Jurkat, Clone E6-1 (cell line): ENCODE data around the gene ZNF469.
"Not testable (repeated sequence)": the region's sequence is repeated elsewhere in the genome, so short reads cannot be mapped to it uniquely, and the experiment has no call there.

Source experiments
- DNase-seq: peaks from one replicate; pipeline ENCODE4 v3.0.0-alpha.2; 2011; ENCODE audit warnings: low read depth, low spot score
- H3K4me3 ChIP-seq: 2 replicates; pipeline ENCODE4 v1.5.1; 2011; ENCODE audit warnings: mild to moderate bottlenecking, low read length, control low read depth, moderate library complexity

Gene ZNF469

DNA sequence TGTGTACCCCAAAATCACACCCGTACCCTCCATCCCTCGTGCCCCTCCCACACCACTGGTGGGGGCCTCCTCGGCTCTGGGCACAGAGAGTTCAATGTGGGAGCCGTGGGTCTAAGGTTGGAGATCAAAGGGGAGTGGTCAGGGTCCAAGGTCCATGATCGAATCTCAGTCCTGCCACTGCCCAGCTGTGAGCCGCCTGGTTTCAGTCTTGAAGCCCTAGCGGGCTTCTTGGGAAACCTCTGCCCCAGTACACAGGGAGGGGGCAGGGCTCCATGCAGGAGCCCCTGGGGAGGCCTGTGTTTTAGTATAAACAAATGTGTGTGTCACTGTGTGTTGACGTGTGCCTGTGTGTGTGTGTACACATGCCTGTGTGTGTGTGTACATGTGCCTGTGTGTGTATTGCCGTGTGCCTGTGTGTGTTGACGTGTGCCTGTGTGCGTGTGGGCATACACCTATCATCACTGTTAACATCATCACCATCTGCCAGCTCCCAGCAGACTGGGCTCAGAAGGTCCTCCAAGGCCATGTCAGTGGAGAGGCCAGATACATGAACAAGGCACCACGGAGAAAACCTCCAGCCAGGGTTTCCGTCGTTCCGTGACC lies 26.5 kb upstream of the ZNF469 start:
- no peak overlapping the region for H3K4me3 ChIP-seq
- DNase-seq = no peak

DNA sequence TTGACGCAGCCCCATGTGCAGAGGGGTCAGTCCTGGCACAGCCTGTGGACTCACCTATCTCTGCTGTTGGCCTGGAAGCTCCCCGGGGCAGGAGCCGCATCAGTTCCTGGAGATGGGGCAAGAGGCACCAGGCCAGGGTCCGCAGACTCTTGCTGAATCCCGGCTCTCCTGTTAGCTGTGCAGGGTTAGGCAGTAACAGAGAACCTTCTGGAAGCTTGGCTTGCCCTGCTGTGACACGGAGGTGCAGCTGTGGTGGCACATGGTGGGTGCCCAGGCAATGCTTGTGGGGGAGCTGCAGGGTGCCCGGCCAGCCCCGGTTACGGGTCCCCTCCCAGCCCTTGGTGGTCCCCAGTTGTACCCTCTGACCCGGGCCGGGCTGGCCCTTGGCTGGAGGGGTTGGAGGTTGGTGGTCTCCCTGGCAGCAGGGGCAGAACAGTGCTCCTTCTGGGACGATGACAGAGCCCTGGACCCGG lies 26.0 kb upstream of the ZNF469 start:
- no peak for DNase-seq

DNA sequence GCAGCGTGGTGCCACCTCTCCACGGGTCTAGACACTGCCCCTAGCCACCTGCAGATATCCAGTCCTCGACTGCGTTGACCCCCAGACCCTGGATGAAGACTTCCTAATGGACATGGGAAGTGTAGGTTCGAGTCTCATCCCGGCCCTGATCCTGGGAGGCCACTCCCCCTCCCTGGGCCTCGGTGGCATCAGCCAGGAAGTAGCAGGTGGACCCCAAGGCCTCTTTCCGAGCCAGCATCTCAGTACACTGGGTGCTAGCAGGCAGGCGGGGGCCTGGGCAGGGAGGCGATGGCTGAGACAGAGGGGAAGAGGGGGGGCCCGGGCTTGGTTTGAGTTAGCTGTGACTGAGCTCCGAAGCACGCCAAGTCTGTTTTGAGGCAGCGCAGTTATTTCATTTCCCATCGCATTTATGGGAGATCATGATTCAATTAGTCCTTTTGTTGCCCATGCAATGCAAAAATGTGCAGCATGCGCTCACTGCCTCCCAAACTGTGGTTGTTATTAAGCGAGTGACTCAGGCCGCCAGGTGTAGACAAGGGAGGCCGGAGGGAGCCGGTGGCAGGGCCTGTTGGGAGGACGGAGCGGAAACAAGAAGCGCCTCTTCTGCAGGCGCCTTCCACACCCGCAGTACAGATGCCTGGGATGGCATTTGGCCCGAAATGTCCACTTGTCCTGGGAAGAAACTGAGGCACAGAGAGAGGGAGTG lies 25.3 kb upstream of the ZNF469 start:
- H3K4me3 ChIP-seq = no peak overlapping the region
- no peak for DNase-seq

More for the DNA sequence above, 26.0 kb upstream of the ZNF469 start:
- no peak overlapping the region for H3K4me3 ChIP-seq

DNA sequence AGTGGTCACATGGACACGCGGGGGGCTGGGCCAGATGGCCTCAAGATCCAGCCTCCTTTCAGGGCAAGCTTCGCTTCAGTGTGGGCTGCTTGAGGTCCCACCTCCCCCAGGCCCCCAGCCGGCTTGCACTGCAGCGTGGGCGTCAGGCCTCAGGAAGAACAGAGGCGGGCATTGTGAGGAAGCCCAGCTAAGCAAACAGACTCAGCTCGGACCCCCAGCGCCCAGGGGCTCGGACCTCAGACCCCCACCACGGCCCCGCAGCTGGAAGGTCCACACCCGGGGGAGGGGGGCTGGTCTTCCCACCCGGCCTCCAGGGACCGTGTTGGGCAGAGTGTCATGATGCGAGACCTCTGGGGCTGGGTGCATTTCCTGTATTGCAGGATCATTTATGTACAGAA lies 24.7 kb upstream of the ZNF469 start:
- DNase-seq = no peak
- no peak overlapping the region for H3K4me3 ChIP-seq

DNA sequence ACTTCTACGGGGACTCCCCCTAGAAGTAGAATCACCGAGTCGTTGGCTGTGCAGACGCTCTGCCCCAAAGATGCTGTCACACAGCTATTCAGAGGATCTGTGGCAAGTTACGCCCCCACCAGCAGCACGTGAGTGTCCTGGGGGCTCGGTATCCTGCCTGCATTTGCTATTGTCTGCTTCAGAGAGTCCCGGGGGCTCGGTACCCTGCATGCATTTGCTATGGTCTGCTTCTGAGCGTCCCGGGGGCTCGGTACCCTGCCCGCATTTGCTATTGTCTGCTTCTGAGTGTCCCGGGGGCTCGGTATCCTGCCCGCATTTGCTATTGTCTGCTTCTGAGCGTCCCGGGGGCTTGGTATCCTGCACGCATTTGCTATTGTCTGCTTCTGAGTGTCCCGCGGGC lies 23.8 kb upstream of the ZNF469 start:
- DNase-seq = no peak
- H3K4me3 ChIP-seq = no peak overlapping the region

DNA sequence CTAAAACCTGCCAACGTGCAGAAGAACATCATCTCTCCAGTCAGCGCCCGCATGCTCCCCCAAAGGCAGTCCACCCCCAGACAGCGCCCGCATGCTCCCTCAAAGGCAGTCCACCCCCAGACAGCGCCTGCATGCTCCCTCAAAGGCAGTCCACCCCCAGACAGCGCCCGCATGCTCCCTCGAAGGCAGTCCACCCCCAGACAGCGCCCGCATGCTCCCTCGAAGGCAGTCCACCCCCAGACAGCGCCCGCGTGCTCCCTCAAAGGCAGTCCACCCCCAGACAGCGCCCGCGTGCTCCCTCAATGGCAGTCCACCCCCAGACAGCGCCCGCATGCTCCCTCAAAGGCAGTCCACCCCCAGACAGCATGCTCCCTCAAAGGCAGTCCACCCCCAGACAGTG lies 22.4 kb upstream of the ZNF469 start:
- not testable (repeated sequence) for H3K4me3 ChIP-seq, DNase-seq

DNA sequence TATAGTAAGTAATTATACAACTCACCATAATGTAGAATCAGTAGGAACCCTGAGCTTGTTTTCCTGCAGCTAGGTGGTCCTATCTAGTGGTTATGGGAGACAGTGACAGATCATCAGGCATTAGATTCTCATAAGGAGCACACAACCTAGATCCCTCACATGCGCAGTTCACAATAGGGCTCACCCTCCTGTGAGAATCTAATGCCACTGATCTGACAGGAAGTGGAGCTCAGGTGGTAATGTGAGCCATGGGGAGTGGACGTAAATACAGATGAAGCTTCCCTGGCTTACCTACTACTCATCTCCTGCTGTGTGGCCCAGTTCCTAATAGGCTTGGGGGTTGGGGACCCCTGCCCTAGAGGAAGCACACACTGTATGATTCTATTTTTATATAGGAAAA lies 21.8 kb upstream of the ZNF469 start:
- no peak for DNase-seq
- H3K4me3 ChIP-seq = no peak overlapping the region

DNA sequence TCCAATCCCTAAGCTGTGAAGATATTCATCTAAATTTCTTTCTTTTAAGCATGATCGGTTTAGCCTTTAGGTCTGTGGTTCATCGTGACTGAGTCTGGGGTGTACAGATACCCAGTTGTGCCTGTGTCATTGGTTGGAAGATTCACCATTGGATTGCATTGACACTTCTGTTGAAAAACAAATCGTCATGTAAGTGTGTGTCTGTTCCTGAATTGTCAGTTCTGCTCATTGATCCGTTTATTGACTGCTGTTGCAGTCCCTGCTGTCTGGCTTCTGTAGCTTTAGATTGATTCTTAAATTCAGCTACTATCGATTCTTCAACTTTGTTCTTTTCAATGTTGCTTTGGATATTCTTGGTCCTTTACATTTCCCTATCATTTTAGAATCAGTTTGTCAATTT lies 21.0 kb upstream of the ZNF469 start:
- no peak for DNase-seq
- H3K4me3 ChIP-seq = no peak overlapping the region

DNA sequence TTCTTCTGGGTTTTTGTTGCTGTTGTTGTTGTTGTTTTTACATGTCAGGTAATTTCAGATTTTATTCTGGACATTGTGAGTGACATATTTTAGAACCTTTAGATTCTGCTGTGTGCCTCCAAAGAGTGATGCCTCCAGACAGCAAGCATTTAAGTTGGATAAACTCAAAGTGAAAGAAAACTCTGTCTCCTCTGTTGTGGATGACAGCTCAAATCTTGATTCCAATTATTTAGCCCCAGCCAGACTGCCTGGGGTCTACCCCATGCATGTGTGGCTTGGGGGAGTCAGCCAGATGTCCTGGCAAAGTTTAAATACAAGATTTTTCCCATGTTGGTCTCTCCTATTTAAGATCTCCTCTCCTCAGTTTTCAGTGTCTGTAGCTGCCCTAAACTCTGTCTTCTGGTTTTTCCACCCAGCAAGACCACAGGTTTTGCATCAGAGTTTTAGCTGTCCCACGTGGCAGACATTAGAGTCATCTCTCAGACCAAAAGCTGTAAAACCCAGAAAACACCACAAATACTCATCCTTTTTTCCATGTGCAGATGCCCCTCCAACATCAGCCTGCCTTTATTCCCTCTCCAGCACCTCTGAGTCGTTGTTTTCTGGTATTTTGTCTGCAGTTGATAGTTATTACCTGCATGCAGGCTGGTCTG lies 19.4 kb upstream of the ZNF469 start:
- no peak overlapping the region for H3K4me3 ChIP-seq
- DNase-seq = no peak

DNA sequence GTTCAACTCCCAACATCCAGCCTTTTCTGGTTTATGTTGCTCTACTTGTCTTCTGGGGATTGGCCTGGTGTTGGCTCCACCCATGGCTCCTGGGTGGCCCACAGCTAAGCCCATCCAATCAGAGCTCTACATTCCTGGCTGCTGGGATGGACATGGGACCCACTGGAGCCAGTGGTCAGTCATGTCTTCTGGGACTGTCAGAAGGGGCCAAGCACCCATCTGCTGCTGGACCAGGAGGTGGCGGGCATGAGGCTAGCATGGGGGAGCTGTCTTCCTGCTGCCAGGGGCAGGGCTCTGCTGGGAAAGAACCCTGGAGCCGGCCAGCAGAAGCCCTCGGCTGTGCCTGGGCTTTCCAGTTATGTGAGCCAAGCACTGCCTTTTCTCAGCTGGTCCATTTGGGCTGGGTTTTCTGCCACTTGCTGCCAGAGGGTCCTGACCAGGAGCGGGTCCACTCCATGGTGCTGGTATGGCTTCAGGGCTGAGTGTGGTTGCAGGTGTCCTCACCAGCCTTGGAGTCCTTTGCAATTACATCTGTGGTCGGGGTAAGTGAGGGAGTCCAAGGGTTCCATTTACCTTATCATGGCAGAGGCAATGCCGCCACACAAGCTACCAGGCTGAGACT lies 17.4 kb upstream of the ZNF469 start:
- DNase-seq = no peak
- no peak overlapping the region for H3K4me3 ChIP-seq

DNA sequence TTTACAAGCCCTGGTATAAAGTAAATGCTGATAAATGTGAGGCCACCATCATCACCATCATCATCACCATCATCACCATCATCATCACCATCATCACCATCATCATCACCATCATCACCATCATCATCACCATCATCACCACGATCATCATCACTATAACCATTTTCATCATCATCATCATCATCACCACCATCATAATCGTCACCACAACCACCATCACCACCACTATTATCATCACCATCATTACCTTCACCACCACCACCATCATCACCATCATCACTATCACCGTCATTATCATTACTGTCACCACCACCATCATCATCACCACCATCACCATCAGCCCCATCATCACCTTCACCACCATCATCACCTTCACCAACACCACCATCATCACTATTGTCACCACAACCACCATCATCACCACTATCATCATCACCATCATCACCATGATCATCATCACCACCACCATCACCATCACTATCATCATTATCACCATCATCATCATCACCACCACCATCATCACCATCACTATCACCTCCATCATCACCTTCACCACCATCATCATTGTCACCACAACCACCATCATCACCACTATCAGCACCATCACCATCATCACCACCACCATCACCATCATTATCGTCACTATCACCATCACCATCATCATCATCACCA lies 16.6 kb upstream of the ZNF469 start:
- no peak overlapping the region for H3K4me3 ChIP-seq
- DNase-seq = no peak

DNA sequence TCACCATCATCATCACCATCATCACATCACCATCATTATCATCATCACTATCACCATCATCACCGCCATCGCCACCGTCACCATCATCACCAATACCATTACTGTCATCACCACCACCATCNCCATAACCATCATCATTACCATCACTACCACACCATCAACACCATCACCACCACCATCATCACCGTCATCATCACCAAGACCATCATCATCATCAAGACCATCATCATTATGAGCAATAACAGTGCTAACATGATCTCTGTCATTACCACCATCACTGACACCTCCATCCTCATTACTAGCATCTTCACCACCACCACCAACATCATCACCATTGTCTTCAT lies 16.1 kb upstream of the ZNF469 start:
- DNase-seq = no peak
- H3K4me3 ChIP-seq = no peak overlapping the region

DNA sequence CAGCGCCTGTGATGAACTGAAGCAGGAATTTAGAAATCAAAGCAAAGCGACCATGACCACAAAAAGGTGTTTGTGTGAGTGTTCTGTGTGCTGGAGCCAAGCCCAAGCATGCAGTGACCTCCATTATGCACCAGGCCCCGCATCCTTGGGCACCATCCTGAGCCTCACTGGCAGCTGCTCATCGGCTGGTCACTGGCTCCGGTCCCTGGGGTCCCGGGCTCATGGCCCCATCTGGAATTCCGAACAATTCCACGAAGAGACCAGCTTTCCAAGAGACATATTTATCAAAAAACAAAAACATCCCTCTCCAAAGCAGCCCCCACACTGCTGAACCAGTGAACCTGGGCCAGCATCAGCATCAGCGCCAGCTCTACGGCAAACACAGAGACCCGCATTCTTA lies 15.2 kb upstream of the ZNF469 start:
- DNase-seq = no peak
- H3K4me3 ChIP-seq = no peak overlapping the region

DNA sequence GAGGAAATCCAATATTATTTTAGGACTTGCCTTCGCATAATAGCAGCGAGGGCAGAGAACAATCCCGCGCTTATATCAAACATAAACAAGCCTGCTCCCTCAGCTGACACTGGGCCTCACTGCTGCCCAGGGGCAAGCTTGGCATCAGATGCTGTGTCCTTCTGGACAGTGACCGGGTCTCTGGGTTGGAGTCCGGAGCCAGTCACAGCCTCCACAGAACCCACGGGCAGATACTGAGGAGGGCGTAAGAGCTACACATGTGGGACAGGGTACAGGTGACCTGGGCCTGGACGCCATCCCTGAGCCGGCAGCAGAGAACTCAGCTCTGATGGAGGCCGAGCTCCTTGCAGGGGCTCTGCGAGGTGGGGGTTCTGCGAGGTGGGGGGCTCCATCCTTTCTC lies 14.7 kb upstream of the ZNF469 start:
- DNase-seq = no peak
- H3K4me3 ChIP-seq = no peak overlapping the region

DNA sequence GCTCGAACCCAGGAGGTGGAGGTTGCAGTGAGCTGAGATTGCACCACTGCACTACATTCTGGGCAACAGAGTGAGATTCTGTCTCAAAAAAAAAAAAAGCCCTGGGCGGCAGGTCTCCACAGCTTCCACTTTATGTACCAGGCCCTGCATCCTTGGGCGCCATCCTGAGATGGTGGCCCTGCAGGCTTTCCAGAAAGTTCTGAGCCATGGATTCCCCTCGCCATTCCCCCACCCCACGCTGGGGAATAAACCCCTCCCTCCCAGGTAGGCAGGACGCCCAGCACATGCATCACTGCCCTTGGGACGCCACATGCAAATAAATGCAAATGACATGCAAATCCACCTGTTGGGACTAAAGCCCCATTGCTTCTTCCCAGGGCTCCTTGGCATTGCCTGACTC lies 13.8 kb upstream of the ZNF469 start:
- no peak for DNase-seq
- H3K4me3 ChIP-seq = no peak overlapping the region

DNA sequence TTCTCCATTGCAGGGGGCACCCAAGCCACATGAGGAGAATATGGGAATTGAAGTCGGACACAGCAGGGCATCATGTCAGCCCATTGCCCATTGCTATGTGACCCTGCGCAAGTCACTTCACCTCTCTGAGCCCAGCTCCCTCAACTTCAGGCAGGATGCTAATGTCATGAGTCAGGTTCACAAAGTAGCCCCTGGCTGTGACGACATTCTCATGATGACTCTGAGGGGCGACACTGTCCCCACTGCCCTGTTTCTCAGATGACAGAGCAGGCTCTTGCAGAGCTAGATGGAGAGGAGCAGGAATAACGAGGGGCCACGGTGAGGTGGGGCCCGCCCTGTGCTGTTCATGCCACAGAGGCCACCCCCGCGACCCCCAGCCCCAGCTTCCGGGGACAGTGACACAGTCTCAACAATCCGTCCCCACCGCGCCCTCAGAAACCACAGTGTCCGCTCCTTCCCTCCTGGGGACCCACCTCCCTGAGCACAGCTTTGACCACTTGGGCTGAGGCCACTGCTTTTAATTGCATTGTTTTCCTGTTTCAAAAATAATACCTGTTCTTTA lies 13.2 kb upstream of the ZNF469 start:
- no peak for DNase-seq

DNA sequence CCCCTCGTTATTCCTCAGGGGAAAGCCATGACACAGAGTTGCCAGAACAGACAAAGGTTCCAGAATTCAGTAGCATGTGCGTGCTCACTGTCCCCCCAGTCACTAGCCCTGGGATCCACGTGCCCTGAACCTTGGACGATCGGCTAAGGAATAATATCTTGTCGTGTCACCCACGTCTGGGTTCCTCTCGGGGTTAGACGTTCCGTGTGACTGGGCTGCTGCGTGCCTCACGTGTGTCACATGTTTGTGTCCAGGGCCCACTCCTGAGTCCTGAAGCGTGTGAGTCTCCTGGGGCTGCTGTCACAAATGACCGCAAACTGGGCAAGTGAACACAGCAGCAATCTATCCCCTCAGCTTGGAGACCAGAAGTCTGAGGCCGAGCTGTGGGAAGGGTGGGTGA lies 12.4 kb upstream of the ZNF469 start:
- H3K4me3 ChIP-seq = no peak overlapping the region
- no peak for DNase-seq

More for the DNA sequence above, 13.2 kb upstream of the ZNF469 start:
- H3K4me3 ChIP-seq = no peak overlapping the region

DNA sequence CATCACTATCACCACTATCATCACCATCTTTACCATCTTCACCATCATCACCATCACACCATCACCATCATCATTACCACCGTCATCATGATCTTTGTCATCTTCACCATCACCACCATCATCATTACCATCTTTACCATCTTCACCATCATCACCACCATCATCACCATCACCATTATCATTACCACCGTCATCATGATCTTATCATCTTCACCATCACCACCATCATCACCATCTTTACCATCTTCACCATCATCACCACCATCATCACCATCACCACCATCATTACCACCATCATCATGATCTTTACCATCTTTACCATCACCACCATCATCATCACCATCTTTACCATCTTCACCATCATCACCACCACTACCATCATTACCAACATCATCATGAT lies 10.2 kb upstream of the ZNF469 start:
- H3K4me3 ChIP-seq = no peak overlapping the region
- no peak for DNase-seq

DNA sequence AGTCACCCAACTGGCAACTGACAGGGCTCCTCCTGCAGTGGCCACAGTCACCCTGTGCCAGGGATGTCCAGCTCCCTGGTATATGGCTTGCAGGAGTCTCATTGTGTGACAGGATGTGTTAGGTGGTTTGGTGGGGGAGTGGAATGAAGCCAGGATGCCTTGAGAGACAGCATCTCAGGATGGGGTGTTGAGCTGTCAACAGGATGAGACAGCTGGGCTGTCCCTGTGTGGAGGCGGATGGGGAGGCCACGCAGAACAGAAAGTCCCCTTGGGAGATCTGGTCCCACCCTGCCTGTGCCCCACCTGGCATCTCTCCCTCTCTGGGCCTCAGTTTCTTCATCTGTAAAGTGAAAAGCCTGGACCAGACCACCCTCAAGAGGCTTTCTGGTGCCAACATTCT lies 9.5 kb upstream of the ZNF469 start:
- no peak overlapping the region for H3K4me3 ChIP-seq
- no peak for DNase-seq
